NOMO-1 (cell line): Measurements from ENCODE around the gene CACNA1A.

Source experiments
- DNase-seq, 2 experiments: peaks; one replicate each; lab custom pipeline; 2025; ENCODE audit not compliant: unreplicated experiment in 2 of 2; lab: John Stamatoyannopoulos, UW

CACNA1A gene

DNA sequence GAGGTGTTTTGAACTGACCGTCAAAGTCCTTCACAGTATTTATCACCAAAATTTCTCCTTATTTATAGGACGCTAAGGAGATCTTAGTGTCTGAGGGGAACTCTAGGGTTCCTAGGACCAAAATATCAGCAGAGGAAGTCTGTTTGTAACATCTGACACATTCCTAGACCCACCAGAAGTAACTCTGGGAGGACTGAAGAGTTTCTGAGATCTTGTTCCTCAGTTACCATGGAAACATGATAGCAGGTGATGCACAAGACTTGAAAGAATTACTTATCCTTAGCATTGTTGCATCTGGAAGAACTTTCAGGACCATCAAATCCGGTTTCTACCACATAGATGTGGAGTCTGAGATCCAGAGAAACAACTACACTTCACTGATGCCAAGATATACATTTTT is 191.5 kb downstream of the CACNA1A start:
- no peak for DNase-seq

DNA sequence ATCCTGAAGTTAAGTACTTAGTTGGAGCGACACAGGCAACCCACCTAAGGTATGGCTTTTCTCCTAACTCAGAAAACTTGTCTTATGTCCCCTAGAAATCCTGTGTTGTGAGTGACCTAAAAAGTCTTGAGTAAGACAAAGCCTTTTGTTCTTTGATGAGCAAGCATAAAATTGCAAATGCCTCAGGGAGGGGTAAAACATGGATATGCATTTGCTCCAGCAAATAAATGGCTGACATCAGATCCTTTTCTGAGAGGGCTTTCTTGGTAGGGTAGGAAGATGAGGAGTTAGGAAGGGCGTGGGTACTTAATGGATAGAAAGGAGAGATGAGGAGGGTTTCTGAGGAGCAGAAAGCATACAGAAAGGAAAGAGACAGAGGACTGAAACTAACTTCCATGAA is 192.4 kb downstream of the CACNA1A start:
- no peak for DNase-seq

DNA sequence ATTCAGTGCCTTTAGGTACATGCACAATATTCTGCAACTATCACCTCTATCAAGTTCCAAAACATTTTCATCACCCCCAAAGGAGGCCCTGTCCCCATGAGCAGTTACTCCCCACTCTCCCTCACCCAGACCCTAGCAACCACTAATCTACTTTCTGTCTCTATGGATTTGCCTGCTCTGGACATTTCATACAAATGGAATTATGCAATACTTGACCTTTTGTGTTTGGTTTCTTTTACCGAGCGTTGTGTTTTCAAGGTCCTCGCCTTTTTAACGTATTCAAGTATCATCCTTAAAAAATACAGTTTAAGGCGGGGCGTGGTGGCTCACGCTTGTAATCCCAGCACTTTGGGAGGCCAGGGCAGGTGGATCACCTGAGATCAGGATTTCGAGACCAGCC is 196.4 kb downstream of the CACNA1A start:
- no peak for DNase-seq

DNA sequence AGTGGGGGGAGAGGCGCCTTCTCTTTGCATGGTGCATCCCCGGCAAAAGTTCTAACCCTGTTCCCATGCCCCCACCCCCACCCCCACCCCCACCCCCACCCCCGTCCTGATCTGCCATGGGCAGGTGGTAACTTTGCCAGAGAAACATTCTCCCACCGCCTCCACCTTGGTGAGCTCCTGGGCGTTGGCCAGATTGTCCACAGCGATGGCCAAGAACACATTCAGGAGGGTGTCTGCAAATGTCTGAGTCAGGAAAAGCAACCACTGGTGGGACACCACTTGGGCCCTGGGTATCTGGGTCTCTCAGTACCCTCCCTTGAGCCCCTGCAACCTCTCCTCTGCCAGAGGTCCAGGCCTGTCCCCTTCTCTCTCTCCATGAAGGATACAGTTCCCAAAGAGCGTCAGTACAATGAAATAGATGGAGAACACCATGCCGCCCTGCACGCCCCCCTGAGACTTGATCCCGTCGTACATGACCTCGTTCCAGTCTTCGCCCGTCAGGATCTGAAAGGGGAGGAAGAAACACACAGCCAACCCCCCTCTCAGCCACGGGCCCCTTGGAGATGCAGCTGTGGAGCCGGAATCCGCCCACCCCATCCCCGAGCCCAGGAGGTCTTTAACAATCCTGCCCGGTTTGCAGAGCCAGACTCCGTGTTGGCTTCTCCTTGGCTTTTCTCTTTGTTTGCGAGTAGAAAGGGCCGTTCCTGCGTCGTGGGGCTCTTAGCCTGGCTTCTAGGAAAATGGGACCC is 202.7 kb downstream of the CACNA1A start:
- DNase-seq, result no peak

DNA sequence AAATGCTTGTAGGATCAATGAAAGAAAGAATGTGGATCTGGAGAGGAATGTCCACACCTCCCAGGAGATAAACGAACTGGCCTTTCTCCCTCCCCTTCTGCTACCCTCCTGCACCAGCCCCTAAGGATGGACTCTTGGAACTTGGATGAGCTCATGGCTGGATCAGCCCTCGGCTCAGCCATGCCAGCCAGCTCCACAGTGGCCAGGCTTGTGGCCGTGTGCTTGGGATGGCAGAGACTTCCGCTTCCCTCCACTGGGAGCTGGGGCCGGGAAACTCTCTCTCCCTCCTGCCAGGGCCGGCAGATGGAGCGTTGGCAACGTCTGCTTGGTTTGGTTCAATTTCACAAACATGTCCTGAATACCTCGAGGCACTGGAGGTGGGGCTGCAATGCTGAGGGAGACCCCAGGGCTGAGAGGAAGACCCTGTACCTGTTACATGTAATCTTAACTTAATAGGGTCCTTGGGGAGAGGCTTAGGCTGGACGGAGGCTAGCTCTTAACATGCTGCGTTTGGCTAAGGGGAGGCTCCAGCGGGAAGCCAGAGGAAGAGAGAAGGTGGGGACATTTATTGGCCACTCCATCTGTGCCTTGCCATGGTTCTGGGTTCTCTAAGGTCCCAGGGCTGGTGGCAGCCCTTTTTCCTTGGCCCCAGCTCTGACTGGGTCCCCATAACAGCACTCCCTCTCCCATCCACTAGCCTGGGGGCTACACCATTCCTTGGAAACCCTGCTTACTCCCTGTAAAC is 203.6 kb downstream of the CACNA1A start:
- no peak for DNase-seq

DNA sequence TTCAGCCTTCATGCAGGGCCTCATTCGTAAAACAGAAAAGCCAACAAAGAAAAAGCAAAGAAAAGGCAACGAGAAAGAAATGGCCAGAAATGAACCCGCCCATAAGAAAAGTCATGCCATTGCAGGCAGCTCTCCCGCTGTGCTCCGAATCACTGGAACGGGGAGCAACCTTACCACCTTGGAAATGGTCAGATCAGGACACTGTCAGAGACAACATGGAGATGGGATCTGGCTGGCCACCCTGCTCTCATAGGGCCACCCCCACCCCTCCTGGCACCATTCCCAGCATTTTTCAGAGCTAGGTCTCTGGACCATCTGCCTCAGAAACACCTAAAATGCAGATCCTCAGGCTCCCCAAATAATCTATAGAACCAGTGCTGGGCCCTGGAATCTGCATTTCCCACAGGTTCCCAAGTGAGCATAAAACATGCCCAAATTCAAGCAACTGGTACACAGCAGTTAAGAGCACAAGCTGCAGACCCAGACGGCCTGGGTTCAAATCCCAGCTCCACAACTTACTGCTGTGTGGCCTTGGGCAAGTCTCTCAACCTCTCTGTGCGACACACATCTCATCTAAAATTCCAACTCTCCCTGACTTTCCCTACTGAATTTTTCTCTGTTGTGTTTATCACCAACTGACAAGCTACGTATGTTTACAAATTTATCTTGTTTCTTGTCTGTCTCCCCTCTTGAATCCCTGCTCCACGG is 204.5 kb downstream of the CACNA1A start:
- DNase-seq, result no peak

DNA sequence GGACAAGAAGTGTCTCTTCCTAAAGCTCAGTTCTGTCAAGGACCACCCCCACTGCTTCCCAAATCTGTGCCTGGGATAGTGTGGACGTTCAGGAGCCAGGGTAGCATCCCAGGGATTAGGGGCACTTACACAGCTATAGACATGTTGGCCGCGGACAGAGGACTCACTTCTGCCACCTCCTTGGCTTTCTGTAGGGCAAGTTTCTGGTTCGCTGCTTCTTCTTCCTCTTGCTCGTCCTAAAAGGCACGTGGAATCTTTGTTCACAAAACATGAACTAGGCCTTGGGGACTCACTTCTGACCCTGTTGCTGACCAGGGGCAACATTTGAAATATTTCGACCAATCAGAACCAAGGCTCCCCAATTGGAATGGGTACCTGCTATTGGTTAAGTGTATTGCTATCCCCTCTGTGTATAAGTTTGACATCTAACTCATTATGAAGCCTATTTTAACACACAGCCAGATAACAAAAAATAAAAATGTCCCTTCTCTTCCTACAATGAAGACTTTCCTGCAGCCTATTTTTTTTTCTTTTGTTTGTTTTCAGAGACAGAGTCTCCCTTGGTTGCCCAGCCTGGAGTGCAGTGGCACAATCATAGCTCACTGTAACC is 205.8 kb downstream of the CACNA1A start:
- no peak for DNase-seq

DNA sequence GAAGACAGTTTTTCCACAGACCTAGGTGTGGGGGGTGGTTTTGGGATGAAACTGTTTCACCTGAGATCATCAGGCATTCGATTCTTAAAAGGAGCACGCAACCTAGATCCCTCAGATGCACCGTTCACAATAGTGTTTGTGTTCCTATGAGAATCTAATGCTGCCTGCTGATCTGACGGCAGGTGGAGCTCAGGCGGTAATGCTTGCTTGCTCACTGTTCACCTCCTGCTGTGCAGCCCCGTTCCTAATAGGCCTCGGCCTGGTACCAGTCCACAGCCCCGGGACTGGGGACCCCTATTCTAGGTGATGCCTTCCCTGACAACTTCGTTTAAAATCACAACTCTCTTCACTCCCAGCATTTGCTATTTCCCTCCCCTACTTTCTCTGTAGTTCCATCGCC is 206.4 kb downstream of the CACNA1A start:
- no peak for DNase-seq

DNA sequence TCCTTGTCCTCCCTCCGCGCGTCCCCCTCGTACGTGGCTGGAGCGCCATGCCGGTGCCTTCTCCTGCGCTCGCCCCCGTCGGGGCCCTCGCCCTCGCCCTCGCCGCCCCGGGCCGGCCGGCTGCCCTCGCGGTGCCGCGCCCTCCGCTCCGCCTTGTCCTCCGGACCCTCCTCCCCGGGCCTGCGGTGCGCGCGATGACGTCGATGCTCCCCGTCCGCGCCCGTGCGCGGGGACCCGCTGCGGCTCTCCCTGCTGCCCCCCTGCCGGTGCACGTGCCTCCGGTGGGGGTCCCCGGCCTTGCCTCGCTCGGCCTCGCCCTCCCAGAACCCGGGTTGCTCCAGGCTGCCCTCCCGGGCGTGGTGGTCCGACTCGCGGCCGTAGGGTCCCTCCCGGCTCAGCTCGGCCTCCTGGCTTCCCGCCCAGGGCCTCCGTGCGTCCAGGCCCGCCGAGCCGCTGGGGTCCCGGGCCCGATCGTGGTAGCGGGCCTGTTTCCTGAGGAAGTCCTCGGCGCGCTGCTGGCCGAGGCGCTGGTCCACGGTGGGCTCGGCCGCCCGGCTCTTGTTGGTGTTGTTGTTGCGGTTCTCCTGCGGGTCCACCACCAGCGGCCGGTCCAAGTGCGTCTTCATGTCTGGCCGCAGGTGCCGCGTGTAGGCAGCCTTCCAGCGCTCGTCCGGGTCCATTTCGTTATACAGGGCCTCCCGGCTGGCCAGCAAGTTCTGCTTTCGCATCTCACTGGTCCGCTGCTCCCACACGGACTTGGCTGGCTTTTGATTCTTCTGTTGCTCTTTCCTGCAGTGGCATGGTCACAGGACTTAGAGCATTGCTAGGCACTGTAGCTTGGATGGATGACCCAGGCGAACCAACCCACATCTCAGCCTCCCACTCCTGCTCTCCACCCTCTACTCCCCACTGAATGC is 207.5 kb downstream of the CACNA1A start:
- DNase-seq, result peak; percentile 13 to 37

DNA sequence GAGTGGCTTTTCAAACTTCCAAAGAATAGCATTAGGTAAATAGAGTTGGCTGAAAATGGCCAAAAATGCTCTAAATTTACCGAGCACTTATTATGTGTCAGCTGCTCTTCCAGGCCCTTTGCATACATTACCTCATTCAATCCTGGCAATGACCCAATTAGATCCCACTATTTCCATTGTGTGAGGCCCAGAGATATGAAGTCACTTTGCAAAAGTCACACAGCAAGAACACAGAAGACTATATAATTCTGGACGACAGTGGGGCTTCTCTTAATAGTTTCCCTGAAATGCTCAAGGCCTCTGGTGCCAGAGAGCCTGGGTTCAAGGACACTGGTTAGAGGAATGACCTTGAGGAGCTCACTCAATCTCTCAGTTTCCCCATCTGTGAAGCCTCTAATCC is 209.3 kb downstream of the CACNA1A start:
- no peak for DNase-seq

DNA sequence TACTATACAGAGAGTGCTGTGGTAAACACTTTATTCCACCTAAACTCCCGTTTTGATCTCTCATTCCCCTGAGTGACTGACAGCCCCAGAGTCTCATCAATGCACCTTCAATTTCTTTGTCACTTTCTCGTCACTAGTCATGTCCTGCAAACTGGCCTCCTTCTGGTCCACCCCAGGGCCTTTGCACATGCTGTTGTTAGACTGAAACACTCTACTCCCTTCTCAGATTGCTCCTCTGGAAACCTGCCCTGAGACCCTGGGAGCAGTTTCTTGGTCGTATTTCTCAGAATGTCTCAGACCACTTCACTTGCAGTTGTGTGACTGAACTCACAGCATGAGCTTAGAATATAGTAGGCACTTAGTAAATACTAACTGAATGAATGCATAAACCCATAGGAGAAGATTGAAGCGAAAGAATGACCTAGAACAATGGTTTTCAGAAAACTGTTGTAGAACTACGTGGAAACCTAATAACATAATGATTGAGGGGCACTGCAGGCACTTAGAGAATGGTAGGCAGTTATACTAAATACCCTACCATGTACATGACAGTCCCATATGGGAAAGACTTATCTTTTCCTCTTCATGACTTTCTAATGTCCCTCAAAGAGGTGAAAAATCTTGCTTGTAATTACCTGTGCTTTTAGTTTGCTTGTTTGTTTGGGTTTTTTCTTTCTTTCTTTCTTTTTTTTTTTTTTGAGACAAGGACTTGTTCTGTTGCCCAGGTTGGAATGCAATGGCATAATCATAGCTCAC is 211.3 kb downstream of the CACNA1A start:
- DNase-seq, result no peak

DNA sequence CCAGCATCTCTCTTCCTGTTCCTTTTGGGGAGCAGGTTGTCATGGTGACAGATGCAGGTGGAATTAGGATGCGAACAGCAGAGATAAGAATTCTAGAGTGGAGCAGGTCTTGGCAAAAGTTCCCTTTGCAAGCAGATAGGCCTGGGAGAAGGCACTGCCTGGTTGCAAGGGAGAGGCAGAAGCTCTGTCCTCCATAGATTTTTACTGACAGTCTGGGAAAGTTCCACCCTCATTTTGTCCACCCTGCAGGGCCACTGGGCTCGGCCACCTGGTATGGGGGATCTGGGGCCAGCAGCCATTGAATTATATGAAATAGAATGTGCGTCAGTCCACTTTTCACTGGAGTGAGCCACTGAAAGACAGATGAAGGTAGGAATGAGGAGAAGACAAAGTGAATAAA is 214.4 kb downstream of the CACNA1A start:
- no peak for DNase-seq

DNA sequence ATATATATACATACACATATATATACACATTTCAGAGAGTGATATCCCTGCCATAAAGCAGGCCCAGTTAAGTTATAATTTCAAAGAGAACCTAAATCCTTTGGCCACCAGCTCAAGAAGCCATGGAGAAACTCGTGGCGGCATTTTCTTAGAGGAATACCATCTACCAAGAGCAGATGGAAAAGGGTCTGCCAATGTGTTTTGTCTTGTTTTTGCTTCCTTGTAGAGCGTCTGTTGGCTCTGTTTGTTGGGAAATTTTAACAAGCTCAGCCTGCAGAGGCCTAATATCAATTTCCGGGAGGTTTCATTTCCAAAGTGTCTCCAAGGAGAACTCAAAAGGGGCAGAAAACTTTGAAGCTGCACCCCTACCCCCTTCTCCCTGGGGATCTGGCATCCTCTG is 215.5 kb downstream of the CACNA1A start:
- DNase-seq, result no peak

DNA sequence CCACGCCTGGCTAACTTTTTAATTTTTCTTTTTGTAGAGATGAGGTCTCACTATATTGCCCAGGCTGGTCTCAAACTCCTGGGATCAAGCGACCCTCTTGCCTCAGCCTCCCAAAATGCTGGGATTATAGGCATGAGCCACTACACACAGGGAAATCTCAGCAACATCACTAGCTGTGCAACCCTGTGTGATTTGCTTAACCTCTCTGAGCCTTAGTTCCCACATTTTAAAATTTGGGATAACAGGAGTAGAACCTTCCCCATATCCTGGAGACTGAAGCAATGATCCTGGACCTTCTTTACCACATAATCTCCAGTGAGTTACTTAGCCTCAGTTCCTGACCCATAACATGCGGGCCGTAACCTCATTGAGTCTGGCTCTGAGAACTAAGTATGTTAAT is 217.0 kb downstream of the CACNA1A start:
- DNase-seq, result no peak

DNA sequence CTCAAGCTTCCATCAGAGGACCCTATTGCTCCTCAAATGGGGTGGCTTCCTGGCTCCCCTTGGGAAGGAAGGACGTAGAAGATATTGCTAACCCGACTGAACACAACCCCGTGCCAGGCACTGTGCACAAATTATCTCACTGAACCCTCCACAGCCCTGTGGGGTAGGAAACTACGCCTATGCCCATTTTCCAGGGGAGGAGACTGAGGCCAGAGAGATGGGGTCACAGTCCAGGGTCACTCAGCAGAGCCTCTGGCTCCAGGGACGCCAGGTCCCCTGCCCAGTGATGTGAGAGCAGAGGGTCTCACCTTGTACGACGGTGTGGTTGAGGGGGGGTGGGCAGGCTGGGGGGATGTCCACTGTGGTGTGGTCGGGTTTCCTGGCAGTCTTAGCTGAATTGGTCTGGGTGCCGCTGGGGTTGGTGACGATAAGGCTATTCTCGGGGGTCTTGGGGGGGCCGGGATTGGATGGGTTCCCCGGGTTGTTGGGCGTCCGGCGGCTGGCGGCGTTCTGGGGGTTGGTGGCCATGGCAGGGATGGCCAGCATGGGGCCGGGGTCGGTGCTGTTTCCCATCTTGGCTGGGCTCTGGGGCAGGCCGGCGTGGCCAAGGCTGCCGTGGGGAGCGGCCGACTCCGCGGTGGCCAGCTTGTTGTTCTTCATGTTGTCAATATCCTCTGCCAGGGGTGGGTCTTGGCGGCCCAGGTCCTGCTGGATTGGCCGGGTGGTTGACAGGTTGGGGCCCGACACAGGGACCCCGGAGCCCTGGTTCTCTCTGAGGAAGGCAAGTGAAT is 219.9 kb downstream of the CACNA1A start:
- no peak for DNase-seq

DNA sequence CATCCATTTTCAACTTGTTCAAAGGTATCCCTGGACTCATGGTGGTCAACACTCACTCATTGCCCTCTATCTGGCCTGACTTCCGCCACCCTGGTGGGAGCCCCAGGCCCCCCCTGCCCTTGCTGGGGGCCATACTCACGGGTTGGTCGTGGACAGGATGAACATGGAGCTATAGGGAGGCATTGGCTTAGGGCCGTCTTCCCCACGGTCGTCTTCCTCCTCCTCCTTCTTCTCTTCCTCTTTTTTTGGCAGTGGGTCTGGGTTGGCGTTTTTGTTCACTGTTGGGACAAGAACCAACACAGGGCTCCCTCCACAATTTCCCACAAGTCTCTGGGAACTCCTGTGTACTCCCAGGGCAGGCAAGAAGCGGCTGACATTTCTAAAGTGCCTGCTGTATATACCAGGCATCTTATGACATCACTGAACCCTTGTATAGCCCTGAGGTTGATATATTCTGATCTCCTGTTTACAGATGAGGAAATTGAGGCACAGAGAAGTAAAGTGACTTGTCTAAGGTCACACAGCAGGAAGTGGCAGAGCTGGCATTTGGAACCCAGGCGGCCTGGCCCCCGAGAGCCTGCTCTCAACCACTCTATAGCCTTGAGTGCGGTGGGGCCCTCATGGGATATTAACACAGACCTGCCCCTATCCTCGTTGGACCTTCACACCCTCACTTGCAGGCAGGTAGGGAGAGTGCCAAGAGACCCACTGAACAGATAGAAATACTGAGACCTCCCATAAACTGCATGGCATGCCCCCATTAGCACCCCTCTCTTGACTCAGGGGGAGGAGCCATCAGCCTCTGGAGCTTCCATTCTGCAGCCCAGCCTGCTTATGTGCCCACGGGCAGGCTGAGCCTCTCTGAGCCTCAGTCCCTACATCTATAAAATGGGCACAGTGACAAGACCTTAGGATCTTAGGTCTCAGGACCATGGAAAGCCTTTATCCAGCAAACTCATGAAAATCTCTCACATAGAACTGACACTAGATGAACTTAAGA is 221.1 kb downstream of the CACNA1A start:
- DNase-seq, result no peak

DNA sequence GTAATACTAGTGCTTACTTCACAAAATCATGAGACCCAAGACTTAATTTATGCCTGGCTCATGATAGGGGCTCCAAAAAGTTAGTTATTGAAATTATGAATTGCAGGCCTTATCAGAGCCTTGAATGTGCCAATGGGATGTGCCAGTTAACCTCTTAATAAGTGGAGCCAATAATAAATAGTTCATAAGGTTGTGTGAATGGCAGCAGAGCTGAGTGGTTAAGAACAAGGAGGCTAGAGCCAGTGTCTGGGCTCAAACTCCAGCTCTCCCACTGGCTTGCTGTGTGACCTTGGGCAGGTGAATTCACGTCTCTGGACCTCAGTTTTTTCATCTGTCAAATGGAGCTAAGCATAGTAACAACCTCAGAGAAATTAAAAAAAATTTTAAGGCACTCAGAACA is 222.4 kb downstream of the CACNA1A start:
- no peak for DNase-seq
